Kidney epithelial cell (primary cell): ENCODE measurements around the gene LPAR1. TPM values are rescaled to one million over a fixed set of nuclear protein-coding genes. Genes with fewer than 3 reads are reported as not detected.

Source experiments
- DNase-seq: peaks from one replicate; pipeline ENCODE4 v3.0.0-alpha.2; 2010; ENCODE audit warnings: low read depth
- H3K27me3 ChIP-seq: 2 replicates; pipeline ENCODE4 v1.6.0; 2011; ENCODE audit warnings: low read length; ENCODE audit not compliant: control insufficient read depth, insufficient read depth
- H3K36me3 ChIP-seq: 2 replicates; pipeline ENCODE4 v1.5.1; 2011; ENCODE audit warnings: low read length; ENCODE audit not compliant: control insufficient read depth, insufficient read depth
- H3K4me3 ChIP-seq: 2 replicates; pipeline ENCODE4 v1.5.1; 2011; ENCODE audit warnings: low read depth, mild to moderate bottlenecking, control low read depth, low read length
- CTCF ChIP-seq: IDR thresholded peaks from 2 replicates; pipeline ENCODE4 v1.5.1; 2011; ENCODE audit warnings: mild to moderate bottlenecking, moderate library complexity, low read length, control low read depth, inconsistent platforms; ENCODE audit not compliant: insufficient read depth, poor library complexity, severe bottlenecking
- total RNA-seq: library from RNA; depleted of rRNA; stranded (reverse); fragments of >200 nt; gene quantifications from 2 replicates; pipeline ENCODE4 v1.2.3, GENCODE V29; 2015

LPAR1 gene
- total RNA-seq, 1 donor from 2014 or later, result 6.4 TPM

- no peaks in the 10 kb centered on the region for H3K27me3 ChIP-seq
- H3K4me3 ChIP-seq, result no peak overlapping the region
- no peak for TF ChIP-seq CTCF
- no peak for DNase-seq
- no peaks in the 10 kb centered on the region for H3K36me3 ChIP-seq
Observed at GRCh38 chr9:110971705-110972104, 66.6 kb downstream of the LPAR1 start.

GRCh38 chr9:110971234-110971633, 67.0 kb downstream of the LPAR1 start:
- no peak for DNase-seq
- H3K36me3 ChIP-seq, result no peaks in the 10 kb centered on the region
- H3K4me3 ChIP-seq, result no peak overlapping the region
- TF ChIP-seq CTCF, result no peak
- no peaks in the 10 kb centered on the region for H3K27me3 ChIP-seq

GRCh38 chr9:110969971-110970386, 68.3 kb downstream of the LPAR1 start:
- TF ChIP-seq CTCF, result no peak
- DNase-seq, result no peak
- Histone ChIP-seq H3K27me3 (no peaks in the 10 kb centered on the region), H3K4me3 (no peak overlapping the region), H3K36me3 (no peaks in the 10 kb centered on the region)

GRCh38 chr9:110968096-110968495, 70.2 kb downstream of the LPAR1 start:
- Histone ChIP-seq H3K4me3 (no peak overlapping the region), H3K27me3 (no peaks in the 10 kb centered on the region), H3K36me3 (no peaks in the 10 kb centered on the region)
- TF ChIP-seq CTCF, result no peak
- no peak for DNase-seq

GRCh38 chr9:110967196-110967595, 71.1 kb downstream of the LPAR1 start:
- no peak overlapping the region for H3K4me3 ChIP-seq
- no peak for DNase-seq
- no peaks in the 10 kb centered on the region for H3K27me3 ChIP-seq
- TF ChIP-seq CTCF, result no peak
- H3K36me3 ChIP-seq, result no peaks in the 10 kb centered on the region

- TF ChIP-seq CTCF, result no peak
- H3K27me3 ChIP-seq, result no peaks in the 10 kb centered on the region
- DNase-seq, result no peak
- no peak overlapping the region for H3K4me3 ChIP-seq
- H3K36me3 ChIP-seq, result no peaks in the 10 kb centered on the region
Observed at GRCh38 chr9:110960288-110960687, 78.0 kb downstream of the LPAR1 start.
